Chondrocyte (in vitro differentiated cells): ENCODE data around the gene ELMO1. TPM values are rescaled to one million over a fixed set of nuclear protein-coding genes. Genes with fewer than 3 reads are reported as not detected.

Experiments used
- DNase-seq: peaks from one replicate; pipeline ENCODE4 v3.0.0; 2021; ENCODE audit warnings: mixed read lengths, low spot score
- H3K27ac Mint-ChIP-seq: one replicate; pipeline ENCODE4 v1.8.0; 2021; ENCODE audit warnings: mild to moderate bottlenecking, moderate library complexity, mixed read lengths; ENCODE audit not compliant: unreplicated experiment
- H3K27me3 Mint-ChIP-seq: 2 replicates; pipeline ENCODE4 v1.8.0; 2021; ENCODE audit warnings: low read depth, mixed read lengths
- H3K36me3 Mint-ChIP-seq: 2 replicates; pipeline ENCODE4 v1.8.0; 2021; ENCODE audit warnings: low read depth, mixed read lengths
- H3K4me1 Mint-ChIP-seq: 2 replicates; pipeline ENCODE4 v1.8.0; 2021; ENCODE audit warnings: low read depth, mild to moderate bottlenecking, mixed read lengths
- H3K4me3 Mint-ChIP-seq: one replicate; pipeline ENCODE4 v1.8.0; 2021; ENCODE audit warnings: mild to moderate bottlenecking, moderate library complexity, mixed read lengths; ENCODE audit not compliant: unreplicated experiment
- H3K9me3 Mint-ChIP-seq: 2 replicates; pipeline ENCODE4 v1.8.0; 2021; ENCODE audit warnings: low read depth, mixed read lengths
- CTCF ChIP-seq: fragments of 200-600 bp; sonication (generic); IDR thresholded peaks from 2 replicates; pipeline ENCODE4 v1.5.0; 2021; ENCODE audit warnings: antibody characterized with exemption, mild to moderate bottlenecking, moderate library complexity
- total RNA-seq: library from RNA; stranded (reverse); gene quantifications from 3 replicates; pipeline ENCODE4 v1.2.1, GENCODE V29; 2021

The ELMO1 gene
- total RNA-seq, 1 donor from 2014 or later, result 0.42 TPM

GRCh38 chr7:37359662-37360444 is 88.8 kb downstream of the ELMO1 start:
- Mint-ChIP-seq H3K9me3 (no peaks in the 10 kb centered on the region), H3K36me3 (no peaks in the 10 kb centered on the region), H3K4me1 (peaks cover 10% of the 10 kb centered on the region), H3K27me3 (peaks cover 2% of the 10 kb centered on the region), H3K27ac (no peak overlapping the region), H3K4me3 (no peak overlapping the region)
- no peak for TF ChIP-seq CTCF
- no peak for DNase-seq

DNA sequence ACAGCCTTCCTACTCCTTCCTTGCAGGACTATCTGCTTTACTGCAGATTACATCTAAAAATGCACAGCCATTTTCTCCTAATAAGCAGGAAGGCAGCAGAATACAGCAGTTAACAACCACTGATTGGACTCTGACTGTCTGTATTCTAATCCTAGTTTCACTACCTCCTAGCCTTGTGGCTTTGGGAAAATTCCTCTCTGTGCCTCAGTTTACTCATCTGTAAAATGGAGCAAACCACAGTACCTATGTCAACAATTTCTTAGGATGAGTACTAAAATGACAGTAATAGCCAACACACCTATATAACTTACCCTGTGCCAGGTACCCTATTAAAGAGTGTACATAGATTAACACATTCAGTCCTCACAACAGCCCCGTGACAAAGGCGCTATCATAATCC is 89.5 kb downstream of the ELMO1 start:
- TF ChIP-seq CTCF, result no peak
- no peak for DNase-seq
- Mint-ChIP-seq H3K27ac (no peak overlapping the region), H3K36me3 (no peaks in the 10 kb centered on the region), H3K27me3 (peaks cover 2% of the 10 kb centered on the region), H3K4me1 (peaks cover 16% of the 10 kb centered on the region), H3K4me3 (no peak overlapping the region), H3K9me3 (no peaks in the 10 kb centered on the region)

DNA sequence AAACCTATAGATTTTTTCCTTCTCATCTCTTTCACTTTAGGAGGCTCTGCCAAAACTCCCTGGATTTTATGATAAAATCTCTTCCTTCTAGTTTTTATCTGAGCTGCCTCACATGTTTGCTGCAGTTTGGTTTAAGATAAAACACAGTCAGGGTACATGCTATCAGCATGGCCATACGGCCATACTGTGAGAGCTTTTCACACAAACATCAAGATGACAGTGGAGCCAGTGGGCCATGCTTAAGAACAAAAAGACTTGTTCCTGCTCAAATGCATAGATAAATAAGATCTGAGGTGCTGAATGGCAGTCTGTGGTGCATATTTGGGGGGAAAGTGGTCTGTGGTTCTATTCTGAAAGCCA is 91.0 kb downstream of the ELMO1 start:
- no peak overlapping the region for H3K27ac Mint-ChIP-seq
- no peak for DNase-seq
- no peaks in the 10 kb centered on the region for H3K36me3 Mint-ChIP-seq
- peaks cover 2% of the 10 kb centered on the region for H3K27me3 Mint-ChIP-seq
- no peak for TF ChIP-seq CTCF
- H3K9me3 Mint-ChIP-seq, result no peaks in the 10 kb centered on the region
- peaks cover 21% of the 10 kb centered on the region for H3K4me1 Mint-ChIP-seq
- H3K4me3 Mint-ChIP-seq, result no peak overlapping the region

DNA sequence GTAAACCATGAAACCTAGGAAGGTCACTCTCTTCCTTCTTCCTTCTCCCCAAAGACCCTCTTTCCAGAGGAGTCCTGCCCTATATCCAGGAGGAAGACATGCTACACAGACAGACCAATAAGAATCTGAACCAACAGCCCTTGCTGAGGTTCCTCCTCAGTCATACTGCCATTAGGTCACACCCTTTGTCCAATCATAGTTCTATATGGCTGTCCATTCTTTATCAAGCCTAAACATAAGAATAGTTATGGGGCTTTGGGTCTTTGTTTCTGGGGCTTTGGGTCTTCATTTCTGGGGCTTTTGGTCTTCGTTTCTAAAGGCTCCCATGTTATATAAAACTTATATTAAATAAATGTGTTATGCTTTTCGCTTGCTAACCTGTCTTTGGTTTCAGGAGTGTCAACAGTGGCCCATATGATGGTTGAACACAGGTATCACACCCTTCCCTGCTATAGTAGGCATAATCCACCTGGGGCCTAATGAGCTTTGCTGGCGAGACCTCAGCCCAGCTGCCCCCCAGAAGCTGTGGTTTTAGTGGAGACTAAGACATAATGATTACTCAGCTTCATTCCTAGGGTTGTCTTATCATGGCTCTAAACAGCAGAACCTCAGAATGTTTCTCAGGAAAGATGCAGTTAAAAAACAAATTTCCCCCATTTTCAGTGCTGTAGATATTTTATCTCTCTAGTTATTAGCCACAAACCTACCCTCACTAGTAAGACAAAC is 91.6 kb downstream of the ELMO1 start:
- Mint-ChIP-seq H3K36me3 (no peaks in the 10 kb centered on the region), H3K9me3 (no peaks in the 10 kb centered on the region), H3K27ac (no peak overlapping the region), H3K27me3 (peaks cover 2% of the 10 kb centered on the region), H3K4me3 (no peak overlapping the region), H3K4me1 (peaks cover 21% of the 10 kb centered on the region)
- no peak for TF ChIP-seq CTCF
- no peak for DNase-seq

GRCh38 chr7:37354656-37355131 is 94.0 kb downstream of the ELMO1 start:
- H3K27ac Mint-ChIP-seq, result peak overlapping the region; percentile 76
- no peaks in the 10 kb centered on the region for H3K36me3 Mint-ChIP-seq
- H3K4me1 Mint-ChIP-seq, result peaks cover 16% of the 10 kb centered on the region

More at GRCh38 chr7:37354656-37355131, 94.0 kb downstream of the ELMO1 start:
- no peaks in the 10 kb centered on the region for H3K9me3 Mint-ChIP-seq
- peak overlapping the region; percentile 8 for H3K4me3 Mint-ChIP-seq
- peaks cover 2% of the 10 kb centered on the region for H3K27me3 Mint-ChIP-seq
- no peak for TF ChIP-seq CTCF
- no peak for DNase-seq
